Calu3 (cell line): ENCODE measurements around the gene GTPBP6. TPM values are rescaled to one million over a fixed set of nuclear protein-coding genes. Genes with fewer than 3 reads are reported as not detected.

Experiments
- BruUV-seq: library from RNA; stranded (reverse); fragments of 400-500 nt; replicated peaks from 2 replicates; lab custom pipeline; 2021; lab: Mats Ljungman, UMichigan
- CTCF ChIA-PET: fragments of 300-600 bp; sonication (Branson Sonifier 250); formaldehyde crosslinking; loops from one replicate; lab custom pipeline; 2022; ENCODE audit warnings: antibody characterized with exemption; lab: Charles Lee
- DNase-seq: peaks from one replicate; pipeline ENCODE4 v3.0.0; 2022
- H3K27ac Mint-ChIP-seq: one replicate; pipeline ENCODE4 v1.8.0; 2022; ENCODE audit warnings: mixed read lengths; ENCODE audit not compliant: unreplicated experiment
- H3K27me3 Mint-ChIP-seq: one replicate; pipeline ENCODE4 v1.8.0; 2022; ENCODE audit warnings: mixed read lengths; ENCODE audit not compliant: unreplicated experiment
- H3K36me3 Mint-ChIP-seq: one replicate; pipeline ENCODE4 v1.8.0; 2022; ENCODE audit warnings: mild to moderate bottlenecking, moderate library complexity, mixed read lengths; ENCODE audit not compliant: insufficient read depth, unreplicated experiment
- H3K4me1 Mint-ChIP-seq: one replicate; pipeline ENCODE4 v1.8.0; 2022; ENCODE audit warnings: mild to moderate bottlenecking, low read depth, mixed read lengths; ENCODE audit not compliant: unreplicated experiment
- H3K4me3 Mint-ChIP-seq: one replicate; pipeline ENCODE4 v1.8.0; 2022; ENCODE audit warnings: mild to moderate bottlenecking, low read depth, moderate library complexity, mixed read lengths; ENCODE audit not compliant: unreplicated experiment
- H3K9me3 Mint-ChIP-seq: one replicate; pipeline ENCODE4 v1.8.0; 2022; ENCODE audit warnings: low read depth, mixed read lengths; ENCODE audit not compliant: unreplicated experiment
- intact Hi-C: fragments of 100-400 bp; cut with micrococcal nuclease; formaldehyde crosslinking; loops from one replicate; pipeline ENCODE4 v1.10.0; 2022; ENCODE audit not compliant: unreplicated experiment
- total RNA-seq: library from RNA; stranded (reverse); gene quantifications from 2 replicates; pipeline ENCODE4 v1.2.3, GENCODE V29; 2022
- TF ChIP-seq, protein P1 (sequence below): fragments of 200-600 bp; IDR thresholded peaks from one replicate; pipeline ENCODE4 v1.8.0; 2022; ENCODE audit warnings: antibody characterized with exemption; ENCODE audit not compliant: unreplicated experiment

GTPBP6 gene
- total RNA-seq, 1 experiment from 2014 or later: 32.9 TPM

DNA sequence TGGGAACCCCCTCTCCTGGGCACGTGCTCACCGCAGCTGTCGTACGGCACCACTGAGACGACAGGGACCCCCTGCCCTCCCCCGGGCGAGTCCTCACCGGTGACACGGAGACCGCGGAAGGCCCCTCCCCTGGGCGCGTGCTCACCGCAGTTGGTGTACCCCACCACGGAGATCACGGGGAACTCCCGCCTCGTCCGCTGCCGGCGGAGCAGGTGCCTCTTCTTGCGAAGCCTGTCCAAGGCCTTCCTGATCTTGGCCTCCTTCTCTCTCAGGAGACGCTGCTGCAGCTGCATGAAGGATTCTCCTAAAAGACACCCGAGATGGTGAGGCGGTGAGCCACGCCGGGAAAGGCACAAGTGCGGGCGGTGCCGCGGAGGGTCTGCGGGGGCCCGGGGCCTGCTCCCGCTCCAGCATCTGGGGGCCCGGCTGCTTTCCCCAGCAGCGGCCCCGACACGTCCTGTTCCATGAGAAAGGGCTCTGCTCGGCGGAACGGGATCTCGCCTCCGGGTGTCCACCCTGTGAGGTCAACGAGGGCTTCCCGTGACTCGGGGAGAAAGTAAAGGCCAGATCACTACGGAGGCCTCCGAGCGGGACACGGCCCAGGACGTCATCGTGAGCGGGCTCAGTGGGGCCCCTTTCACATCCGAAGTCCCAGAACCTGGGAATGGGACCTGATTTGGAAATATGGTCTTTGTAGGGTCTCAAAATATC, 5.8 kb downstream of the GTPBP6 start:
- intact Hi-C loops: no loop called here
- Mint-ChIP-seq H3K4me3 (no peak overlapping the region), H3K9me3 (no peaks in the 10 kb centered on the region), H3K27ac (no peak overlapping the region), H3K36me3 (peaks cover 28% of the 10 kb centered on the region), H3K4me1 (no peaks in the 10 kb centered on the region), H3K27me3 (no peaks in the 10 kb centered on the region)
- DNase-seq: no peak
- TF ChIP-seq, protein P1, sequence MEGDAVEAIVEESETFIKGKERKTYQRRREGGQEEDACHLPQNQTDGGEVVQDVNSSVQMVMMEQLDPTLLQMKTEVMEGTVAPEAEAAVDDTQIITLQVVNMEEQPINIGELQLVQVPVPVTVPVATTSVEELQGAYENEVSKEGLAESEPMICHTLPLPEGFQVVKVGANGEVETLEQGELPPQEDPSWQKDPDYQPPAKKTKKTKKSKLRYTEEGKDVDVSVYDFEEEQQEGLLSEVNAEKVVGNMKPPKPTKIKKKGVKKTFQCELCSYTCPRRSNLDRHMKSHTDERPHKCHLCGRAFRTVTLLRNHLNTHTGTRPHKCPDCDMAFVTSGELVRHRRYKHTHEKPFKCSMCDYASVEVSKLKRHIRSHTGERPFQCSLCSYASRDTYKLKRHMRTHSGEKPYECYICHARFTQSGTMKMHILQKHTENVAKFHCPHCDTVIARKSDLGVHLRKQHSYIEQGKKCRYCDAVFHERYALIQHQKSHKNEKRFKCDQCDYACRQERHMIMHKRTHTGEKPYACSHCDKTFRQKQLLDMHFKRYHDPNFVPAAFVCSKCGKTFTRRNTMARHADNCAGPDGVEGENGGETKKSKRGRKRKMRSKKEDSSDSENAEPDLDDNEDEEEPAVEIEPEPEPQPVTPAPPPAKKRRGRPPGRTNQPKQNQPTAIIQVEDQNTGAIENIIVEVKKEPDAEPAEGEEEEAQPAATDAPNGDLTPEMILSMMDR: no peak
- CTCF ChIA-PET: no interaction called here
- BruUV-seq: no TSS peak

GRCh38 chrX:311156-312129, 7.2 kb downstream of the GTPBP6 start:
- no peak overlapping the region for H3K4me3 Mint-ChIP-seq
- no peaks in the 10 kb centered on the region for H3K27me3 Mint-ChIP-seq
- intact Hi-C loops: no loop called here
- peaks cover 33% of the 10 kb centered on the region for H3K36me3 Mint-ChIP-seq
- TF ChIP-seq, protein P1: no peak
- DNase-seq: no peak
- no peaks in the 10 kb centered on the region for H3K4me1 Mint-ChIP-seq
- CTCF ChIA-PET: no interaction called here
- no TSS peak for BruUV-seq
- H3K27ac Mint-ChIP-seq: no peak overlapping the region
- no peaks in the 10 kb centered on the region for H3K9me3 Mint-ChIP-seq

- intact Hi-C loops: no loop called here
- Mint-ChIP-seq H3K27ac (no peak overlapping the region), H3K9me3 (no peaks in the 10 kb centered on the region), H3K4me1 (no peaks in the 10 kb centered on the region), H3K36me3 (peaks cover 36% of the 10 kb centered on the region), H3K27me3 (no peaks in the 10 kb centered on the region), H3K4me3 (no peak overlapping the region)
- DNase-seq: no peak
- BruUV-seq: no TSS peak
- TF ChIP-seq, protein P1: no peak
- CTCF ChIA-PET: no interaction called here
Observed at GRCh38 chrX:310621-311155, 7.9 kb downstream of the GTPBP6 start.

- H3K4me3 Mint-ChIP-seq: no peak overlapping the region
- CTCF ChIA-PET: no interaction called here
- DNase-seq: no peak
- H3K9me3 Mint-ChIP-seq: no peaks in the 10 kb centered on the region
- intact Hi-C loops: no loop called here
- BruUV-seq: no TSS peak
- H3K36me3 Mint-ChIP-seq: peaks cover 46% of the 10 kb centered on the region
- no peaks in the 10 kb centered on the region for H3K4me1 Mint-ChIP-seq
- TF ChIP-seq, protein P1: no peak
- no peaks in the 10 kb centered on the region for H3K27me3 Mint-ChIP-seq
- H3K27ac Mint-ChIP-seq: no peak overlapping the region
Observed at GRCh38 chrX:308821-309520, 9.6 kb downstream of the GTPBP6 start.
